ENCODE measurements around the gene JHY. TPM values are rescaled to one million over a fixed set of nuclear protein-coding genes. Genes with fewer than 3 reads are reported as not detected.

Gene JHY
- total and polyA plus RNA-seq, 7 donors = 0.11 to 0.97 (median 0.19) TPM

DNA sequence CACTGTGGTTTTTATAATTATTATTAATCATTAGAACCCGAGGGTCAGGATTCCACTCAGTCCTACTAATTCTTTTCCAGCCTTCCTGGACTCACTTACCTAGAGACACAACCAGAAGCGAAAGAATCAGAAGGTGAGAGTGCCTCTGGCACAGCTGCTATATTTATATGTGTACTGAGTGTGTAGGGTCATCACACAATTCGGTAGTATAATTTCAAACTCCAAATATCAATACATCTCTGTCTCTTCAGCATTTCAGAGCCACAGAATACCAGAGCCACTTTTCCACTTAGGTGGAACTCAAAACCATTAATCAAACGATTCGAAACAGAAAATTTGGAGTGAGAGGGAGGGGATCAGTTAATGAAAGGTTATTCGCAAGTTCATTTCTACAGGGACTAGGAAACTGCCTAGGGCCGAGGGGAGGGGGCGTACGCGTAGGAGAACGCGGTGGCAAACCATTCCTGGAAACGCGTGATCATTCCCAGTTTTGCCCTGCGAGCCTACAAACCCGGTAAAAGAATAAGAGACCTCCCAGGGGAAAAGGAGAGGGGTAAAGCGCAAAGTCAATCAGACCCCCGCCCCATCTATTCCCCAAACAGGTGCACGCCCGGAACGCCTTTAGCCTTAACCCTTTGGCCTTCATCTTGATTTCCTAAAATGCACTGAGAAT lies 93.6 kb downstream of the JHY start:
- no peak for DNase-seq
- WGBS, 3 donors = 7 to 9% (median 8%) methylated on average over 21 of the region's 21 CpGs
- H3K9me3 ChIP-seq = no peaks in the 10 kb centered on the region
- H3K4me1 ChIP-seq = peaks cover 4% of the 10 kb centered on the region
- H3K36me3 ChIP-seq (ENCODE audit: insufficient read depth in 1 of 2, low read depth in 1 of 2) = no peaks in the 10 kb centered on the region
- no peak for TF ChIP-seq CTCF (IDR thresholded peaks at IDR 0.05)
- intact Hi-C loops (cut with DNase I) = no loop called here
- no peak overlapping the region for H3K4me3 ChIP-seq
- H3K27ac ChIP-seq = no peak overlapping the region
- peaks cover 4 to 94% (median 36%) of the 10 kb centered on the region in 3 donors for H3K27me3 ChIP-seq (ENCODE audit: insufficient read depth in 3 of 3, low read length in 2 of 3)
- no peak for ATAC-seq

DNA sequence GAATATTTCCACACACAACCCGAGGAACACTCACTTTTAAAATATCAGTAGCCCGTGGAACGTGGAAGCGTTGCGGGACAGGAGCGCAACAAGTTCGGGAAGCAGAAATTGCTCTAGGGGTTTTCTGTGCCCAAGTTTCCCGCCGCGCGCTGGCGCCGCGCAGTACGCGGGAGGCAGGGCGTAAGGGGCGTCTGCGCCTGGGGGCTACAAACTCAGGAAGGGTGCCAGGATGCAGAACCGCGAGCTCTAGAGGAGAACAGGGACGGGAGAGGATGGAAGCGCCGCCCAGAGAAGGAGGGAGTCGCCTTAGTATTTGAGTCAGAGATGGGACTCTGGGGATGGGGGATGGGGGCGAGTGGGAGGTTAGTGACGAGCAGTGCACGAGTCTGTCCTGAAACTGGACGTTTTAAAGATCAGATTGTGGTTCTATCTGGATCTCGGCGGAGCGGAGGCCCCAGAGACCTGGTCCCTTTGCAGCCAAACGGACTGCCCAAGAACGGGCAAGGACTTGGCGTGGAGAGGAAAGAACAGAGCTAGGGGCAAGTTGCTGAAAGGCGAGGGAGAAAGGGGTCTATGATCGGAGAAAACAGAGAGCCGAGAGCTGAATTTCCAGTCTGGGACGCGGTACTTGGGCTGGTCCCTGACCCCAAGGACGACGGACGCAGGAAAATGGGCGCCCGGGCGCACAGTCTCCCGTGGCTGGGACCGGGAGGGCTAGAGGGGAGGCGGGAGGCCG lies 94.3 kb downstream of the JHY start:
- no peak for TF ChIP-seq CTCF (IDR thresholded peaks at IDR 0.05)
- intact Hi-C loops (cut with DNase I) = no loop called here
- DNase-seq (no peak), ATAC-seq (no peak)
- Histone ChIP-seq H3K4me1 (peaks cover 4% of the 10 kb centered on the region), H3K36me3 (ENCODE audit: insufficient read depth in 1 of 2, low read depth in 1 of 2) (no peaks in the 10 kb centered on the region), H3K27ac (no peak overlapping the region), H3K27me3 (ENCODE audit: insufficient read depth in 3 of 3, low read length in 2 of 3) (peaks cover 4 to 94% (median 40%) of the 10 kb centered on the region in 3 donors), H3K4me3 (peak overlapping the region; percentile 38), H3K9me3 (no peaks in the 10 kb centered on the region)
- 1 to 3% (median 2%) methylated on average over 49 to 50 of the region's 50 CpGs for WGBS, 3 donors

DNA sequence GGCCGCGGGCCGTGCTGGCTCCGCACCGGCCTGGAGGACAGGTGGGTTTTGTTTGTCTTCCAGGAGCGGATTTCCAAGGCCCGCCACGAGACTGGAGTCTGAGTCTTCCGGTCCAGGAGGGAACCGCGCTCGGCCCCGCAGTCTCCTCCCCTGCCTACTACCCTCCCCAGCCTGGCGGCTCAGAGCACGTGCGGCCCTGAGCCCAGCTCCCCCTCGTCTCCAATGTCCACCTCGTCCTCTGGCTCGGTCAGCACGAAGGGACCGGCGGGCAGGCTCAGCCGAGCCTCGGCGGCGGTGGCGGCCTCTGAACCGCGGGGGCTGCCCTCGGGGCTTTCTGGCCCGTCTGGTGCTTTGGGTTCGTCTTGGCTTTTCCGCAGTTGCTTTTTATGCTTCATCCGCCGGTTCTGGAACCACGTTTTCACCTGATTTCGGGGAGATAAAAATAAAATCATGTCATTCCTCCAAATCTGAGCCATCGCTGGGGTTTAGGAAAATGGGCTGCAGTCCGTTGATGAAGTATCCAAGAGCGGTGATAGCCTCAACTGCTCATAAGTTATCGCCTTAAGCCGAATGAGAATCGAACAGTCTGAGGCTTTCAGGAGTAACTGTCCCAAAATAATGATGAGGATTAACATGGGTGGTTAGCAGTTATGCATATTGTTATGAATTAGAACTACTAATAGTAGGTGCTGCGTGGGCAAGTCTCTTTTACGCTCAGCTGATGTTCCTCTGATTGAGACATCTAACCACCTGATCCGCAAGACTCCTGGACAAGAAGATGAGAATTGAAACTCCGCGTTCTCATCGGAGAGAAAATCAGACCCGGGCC lies 95.1 kb downstream of the JHY start:
- peak overlapping the region; percentile 38 for H3K4me3 ChIP-seq
- DNase-seq (no peak), ATAC-seq (no peak)
- H3K36me3 ChIP-seq (ENCODE audit: insufficient read depth in 1 of 2, low read depth in 1 of 2) = no peaks in the 10 kb centered on the region
- intact Hi-C loops (cut with DNase I) = no loop called here
- 4 to 5% (median 4%) methylated on average over 45 to 50 of the region's 50 CpGs for WGBS, 3 donors
- H3K27ac ChIP-seq = no peak overlapping the region
- peaks cover 4% of the 10 kb centered on the region for H3K4me1 ChIP-seq
- peaks cover 4 to 98% (median 40%) of the 10 kb centered on the region in 3 donors for H3K27me3 ChIP-seq (ENCODE audit: insufficient read depth in 3 of 3, low read length in 2 of 3)
- H3K9me3 ChIP-seq = no peaks in the 10 kb centered on the region
- TF ChIP-seq CTCF (IDR thresholded peaks at IDR 0.05) = no peak

DNA sequence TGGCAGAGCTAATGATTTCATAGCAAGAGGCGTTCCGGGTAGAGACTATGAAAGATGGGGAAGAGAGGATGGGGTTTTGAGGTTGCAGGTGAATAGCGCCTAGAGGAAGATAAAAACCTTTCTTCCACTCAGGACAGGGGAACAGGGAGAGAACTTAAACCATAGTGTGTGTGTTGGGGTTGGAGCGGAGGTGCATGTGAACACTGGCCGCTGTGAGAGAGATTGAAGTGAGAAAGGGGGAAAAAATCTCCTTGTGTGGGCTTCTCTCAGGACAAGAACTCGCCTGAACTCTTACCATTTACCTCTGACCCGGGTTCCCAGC lies 95.7 kb downstream of the JHY start:
- Histone ChIP-seq H3K36me3 (ENCODE audit: insufficient read depth in 1 of 2, low read depth in 1 of 2) (no peaks in the 10 kb centered on the region), H3K27me3 (ENCODE audit: insufficient read depth in 3 of 3, low read length in 2 of 3) (peaks cover 4 to 98% (median 40%) of the 10 kb centered on the region in 3 donors), H3K9me3 (no peaks in the 10 kb centered on the region), H3K4me3 (no peak overlapping the region), H3K4me1 (peaks cover 4% of the 10 kb centered on the region), H3K27ac (no peak overlapping the region)
- 9 to 10% (median 10%) methylated on average over 7 of the region's 7 CpGs for WGBS, 3 donors
- TF ChIP-seq CTCF (IDR thresholded peaks at IDR 0.05) = no peak
- intact Hi-C loops (cut with DNase I) = no loop called here
- DNase-seq (no peak), ATAC-seq (no peak)
